HG02678 (cell line): Measurements from ENCODE around the gene PPARG.

Experiments
- ATAC-seq: cut with Tn5 transposase; IDR thresholded peaks from one replicate; pipeline ENCODE4 v1.9.1; 2021; ENCODE audit warnings: mild to moderate bottlenecking, moderate library complexity; ENCODE audit not compliant: unreplicated experiment

The PPARG gene

GRCh38 chr3:12342151-12342550, 53.3 kb downstream of the PPARG start:
- ATAC-seq = no peak

DNA sequence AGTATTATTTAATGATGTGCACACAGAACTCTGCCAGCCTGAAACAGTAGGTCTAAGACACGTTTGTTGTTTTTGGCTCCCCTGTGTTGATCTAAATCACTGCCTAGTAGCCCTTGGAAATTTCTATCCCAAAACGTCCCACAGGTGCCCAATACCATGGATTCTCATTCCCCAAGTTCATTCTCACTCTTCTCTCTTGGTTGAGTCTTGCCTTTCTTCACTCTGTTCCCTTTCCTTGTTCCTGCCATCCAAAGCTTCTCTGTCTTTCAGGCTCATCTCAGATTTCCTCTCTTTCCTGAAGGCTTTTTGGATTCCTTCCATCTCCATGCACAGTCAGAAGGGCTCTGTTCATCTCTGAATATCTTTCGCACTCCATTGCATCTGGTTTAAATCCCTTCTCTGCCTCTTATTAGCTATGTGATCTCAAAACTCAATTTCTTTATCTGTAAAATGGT, 54.2 kb downstream of the PPARG start:
- ATAC-seq = no peak

GRCh38 chr3:12345141-12345561, 56.3 kb downstream of the PPARG start:
- ATAC-seq = no peak

DNA sequence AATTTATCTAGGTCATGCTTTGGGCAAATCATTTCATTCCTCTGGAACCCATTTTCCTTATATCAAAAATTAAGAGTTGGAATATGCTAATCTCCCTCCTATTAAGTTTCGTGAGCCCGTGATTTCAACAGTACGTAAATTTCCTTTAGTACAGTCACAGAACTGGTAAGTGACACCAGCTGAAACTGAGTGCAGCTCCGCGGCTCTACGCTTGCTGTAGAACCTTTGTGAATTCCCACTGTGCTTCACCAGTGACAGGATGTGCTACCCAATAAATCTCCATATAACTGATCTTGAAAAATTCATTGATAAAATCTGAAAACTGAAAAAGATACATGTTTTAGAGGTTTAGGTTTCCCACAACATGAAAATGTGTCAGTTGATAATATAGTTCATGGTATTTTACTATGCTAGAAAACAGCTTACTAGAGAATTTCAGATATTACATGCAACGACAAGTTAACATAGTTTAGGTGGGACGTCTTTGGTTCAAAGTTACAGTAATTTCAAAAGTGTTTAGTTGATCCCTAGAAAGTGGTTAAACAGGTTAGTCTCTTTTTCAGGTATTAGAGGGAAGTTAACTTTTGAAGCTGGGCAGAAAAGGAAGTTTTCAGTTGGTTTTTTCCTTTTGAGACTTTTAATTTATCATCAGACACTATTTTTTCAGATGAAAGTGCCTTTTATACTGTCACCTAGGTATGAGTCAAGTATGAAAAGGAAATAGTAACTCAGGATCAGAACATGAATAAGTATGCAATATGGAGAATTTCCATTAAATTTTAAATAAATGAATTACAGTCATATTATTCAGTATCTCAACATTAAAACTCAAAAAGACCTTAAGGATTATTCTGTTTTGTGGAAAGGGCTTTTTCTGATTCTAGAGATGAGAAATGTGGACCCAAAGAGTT, 57.0 kb downstream of the PPARG start:
- ATAC-seq = no peak

DNA sequence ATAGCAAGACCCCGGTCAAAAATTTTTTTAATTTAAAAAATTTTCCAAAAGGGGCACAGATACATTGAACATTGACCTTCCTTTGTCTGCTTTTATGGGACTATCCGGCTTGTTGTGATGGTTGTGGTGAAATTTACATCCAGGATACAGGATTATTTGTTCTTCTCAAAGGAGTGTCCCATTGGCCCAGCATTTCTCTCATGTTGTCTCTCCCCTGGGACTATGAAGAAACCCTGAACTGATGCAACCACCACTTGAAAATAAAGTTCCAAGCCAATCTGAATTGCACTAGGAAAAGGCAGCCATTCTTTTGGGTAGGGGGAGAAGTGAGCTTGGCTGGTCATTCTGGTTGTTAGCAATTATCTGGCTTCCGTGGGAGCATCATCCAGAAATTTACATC, 58.4 kb downstream of the PPARG start:
- no peak for ATAC-seq

DNA sequence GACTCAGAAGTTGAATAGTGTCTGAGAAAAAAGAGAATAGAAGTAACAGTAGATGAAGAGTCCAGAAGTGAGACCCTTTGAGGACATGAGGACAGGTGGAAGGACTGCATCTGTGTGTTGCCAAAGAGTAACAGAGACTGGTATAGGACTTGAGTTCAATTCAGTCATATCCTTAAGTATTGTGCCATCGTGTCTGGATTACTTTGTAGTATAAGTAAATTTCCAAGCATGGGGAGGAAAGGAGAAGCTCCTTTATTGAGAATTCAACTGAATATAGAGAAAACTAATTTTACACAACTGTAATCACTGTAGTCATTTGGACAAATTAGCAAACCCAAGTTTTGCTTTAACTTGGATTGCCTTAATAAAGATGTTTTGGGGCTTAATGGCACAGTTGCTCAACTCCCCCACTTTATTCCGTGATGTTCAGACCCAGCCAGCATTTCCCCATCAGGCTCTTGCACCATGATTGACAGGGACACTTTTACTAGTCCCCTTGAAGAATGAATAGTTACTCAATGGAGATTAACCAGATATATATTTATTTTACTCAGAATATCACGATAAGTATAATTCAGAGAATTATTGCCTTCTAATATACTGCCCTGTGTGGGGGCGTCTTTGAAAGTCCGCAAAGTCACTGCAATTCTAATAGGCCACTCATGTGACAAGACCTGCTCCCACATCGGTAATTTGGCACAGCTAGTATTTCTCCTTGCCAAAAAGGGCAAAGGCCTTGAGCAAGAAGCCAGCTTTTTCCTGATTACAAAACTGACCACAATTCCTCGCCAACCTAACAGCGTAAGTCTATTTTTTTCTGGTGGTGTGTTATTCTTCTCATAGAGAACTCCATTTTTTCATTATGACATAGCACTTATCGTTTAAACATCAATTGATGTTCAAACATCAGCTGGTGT, 61.3 kb downstream of the PPARG start:
- no peak for ATAC-seq

DNA sequence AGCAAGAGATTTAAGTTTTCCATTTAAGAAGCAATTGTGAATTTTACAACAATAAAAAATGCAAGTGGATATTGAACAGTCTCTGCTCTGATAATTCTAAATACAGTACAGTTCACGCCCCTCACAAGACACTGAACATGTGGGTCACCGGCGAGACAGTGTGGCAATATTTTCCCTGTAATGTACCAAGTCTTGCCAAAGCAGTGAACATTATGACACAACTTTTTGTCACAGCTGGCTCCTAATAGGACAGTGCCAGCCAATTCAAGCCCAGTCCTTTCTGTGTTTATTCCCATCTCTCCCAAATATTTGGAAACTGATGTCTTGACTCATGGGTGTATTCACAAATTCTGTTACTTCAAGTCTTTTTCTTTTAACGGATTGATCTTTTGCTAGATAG, 62.3 kb downstream of the PPARG start:
- no peak for ATAC-seq

DNA sequence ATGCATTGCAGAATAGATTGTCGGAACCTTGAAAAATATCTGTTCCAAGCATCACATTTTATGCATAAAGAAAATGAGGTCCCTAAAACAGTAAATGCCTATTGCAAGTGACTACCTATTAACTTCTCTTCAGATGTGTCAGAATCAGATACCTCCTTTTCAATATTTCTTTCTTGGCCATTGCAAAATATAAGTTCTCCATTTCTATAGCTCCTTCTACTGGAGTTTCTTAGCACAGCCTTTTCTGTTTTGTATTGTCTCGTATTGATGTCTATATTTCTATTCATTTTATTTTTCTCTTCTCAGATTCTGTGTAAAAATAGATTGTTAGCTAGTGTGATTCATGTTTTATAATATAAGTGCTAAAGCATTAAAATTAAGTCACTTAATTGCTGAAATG, 63.4 kb downstream of the PPARG start:
- ATAC-seq = no peak

DNA sequence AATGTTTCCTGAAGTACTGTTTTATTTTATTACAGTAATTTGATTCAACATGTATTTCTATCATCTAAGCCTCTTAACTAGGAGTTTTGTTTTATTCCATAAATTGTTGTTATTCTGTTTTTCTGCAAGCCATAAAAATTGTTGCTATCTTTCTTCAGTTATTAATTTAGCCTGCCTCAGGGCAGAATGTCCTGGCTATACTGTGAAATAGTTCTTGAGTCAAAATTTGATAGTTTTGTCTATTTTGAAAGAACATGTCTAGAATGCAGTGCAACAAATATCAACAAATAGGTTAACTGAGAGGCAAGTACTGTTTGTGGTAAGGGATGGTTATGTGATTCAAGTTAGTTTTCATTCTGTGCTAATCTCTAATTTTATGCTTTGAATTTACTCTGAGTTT, 63.9 kb downstream of the PPARG start:
- no peak for ATAC-seq

DNA sequence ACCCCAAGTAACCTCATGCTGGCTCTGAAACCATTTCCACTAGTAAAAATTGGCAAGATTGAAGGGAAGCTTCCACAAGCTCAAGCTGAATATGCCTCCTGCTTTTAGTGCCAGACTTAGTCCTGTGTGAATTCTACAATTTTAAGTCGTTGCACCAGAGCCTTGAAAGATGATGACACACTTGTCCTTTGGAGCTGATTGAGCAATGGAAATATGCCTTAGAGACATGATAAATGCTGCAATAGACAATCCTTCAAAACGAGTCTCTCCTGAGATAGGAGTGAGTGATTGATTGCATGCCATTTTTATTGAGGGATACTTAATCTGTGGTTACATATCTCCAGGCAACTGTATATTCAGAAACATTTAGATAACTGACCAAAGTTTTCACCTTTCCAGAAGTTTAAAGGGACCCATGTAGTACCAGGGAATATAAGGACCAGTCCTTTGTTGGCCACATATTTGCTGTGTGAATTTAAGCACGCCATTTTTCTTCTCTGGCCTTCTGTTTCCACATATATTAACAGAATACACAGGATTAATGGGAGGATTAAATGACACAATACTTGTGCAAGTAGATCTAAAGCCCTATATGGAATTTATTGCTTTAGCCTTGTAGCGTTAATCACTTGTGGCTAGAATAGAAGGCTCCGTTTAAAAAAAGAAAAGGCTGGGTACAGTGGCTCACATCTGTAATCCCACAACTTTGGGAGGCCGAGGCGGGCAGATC, 65.1 kb downstream of the PPARG start:
- ATAC-seq = no peak

DNA sequence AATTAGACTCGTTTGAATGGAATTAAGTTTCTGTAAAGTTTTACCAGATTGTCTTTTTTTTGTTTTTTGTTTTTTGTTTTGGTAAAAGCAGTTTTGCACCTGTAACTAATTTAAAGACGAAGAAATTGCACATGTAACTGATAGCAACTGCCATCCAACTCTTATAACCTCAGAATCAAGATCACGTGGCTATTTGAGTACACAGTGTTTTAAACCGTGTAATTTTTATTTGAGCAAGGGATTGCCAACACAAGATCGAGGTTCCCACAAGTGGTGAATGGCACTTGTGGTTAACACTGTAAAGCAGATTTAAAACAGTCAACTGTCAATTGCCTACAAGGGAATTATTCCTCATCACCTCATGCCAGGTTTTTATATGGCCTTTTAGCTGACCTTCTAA, 67.3 kb downstream of the PPARG start:
- no peak for ATAC-seq

DNA sequence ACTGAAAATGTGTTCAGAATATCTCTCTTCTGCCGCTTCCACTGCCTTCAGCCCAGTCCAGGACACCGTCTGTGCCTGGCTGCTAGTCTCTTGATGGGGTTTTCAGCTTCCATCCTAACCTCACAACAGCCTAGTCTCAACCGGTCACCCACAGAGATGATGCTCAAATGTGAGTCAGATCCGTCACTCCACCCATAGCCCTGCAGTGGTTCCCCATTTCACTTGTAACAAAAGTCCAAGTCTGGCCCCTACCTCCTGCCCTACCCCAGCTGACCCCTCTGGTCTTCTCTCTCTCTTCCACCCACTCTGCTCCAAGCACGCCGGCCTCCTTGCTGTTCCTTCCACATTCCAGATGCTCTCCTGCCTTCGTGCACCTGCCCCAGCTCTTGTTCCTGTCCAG, 68.1 kb downstream of the PPARG start:
- no peak for ATAC-seq

DNA sequence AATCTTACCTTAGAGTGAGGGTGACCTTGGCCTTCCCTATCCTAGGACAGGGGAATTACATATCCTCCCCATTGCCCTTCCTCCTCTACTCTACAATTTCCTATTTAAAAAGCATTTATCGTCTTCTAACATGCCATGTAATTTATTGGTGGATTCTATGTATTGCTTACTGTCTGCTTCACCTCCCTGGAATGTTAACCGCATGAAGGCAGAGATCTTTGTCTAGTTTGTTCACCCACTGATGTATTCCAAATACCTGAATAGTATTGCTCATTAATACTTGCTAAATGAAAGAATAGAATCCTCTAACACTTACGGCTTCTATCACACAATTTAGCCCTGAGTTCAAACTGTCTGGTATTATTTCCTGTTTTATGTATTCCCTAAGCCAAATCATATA, 68.6 kb downstream of the PPARG start:
- no peak for ATAC-seq

- no peak for ATAC-seq
These were observed 74.7 kb downstream of the PPARG start for GRCh38 chr3:12363397-12364195.

GRCh38 chr3:12367346-12367745, 78.5 kb downstream of the PPARG start:
- ATAC-seq = no peak

GRCh38 chr3:12369029-12369428, 80.2 kb downstream of the PPARG start:
- ATAC-seq = no peak

GRCh38 chr3:12369598-12369997, 80.7 kb downstream of the PPARG start:
- ATAC-seq = no peak

GRCh38 chr3:12370758-12371157, 81.9 kb downstream of the PPARG start:
- no peak for ATAC-seq

DNA sequence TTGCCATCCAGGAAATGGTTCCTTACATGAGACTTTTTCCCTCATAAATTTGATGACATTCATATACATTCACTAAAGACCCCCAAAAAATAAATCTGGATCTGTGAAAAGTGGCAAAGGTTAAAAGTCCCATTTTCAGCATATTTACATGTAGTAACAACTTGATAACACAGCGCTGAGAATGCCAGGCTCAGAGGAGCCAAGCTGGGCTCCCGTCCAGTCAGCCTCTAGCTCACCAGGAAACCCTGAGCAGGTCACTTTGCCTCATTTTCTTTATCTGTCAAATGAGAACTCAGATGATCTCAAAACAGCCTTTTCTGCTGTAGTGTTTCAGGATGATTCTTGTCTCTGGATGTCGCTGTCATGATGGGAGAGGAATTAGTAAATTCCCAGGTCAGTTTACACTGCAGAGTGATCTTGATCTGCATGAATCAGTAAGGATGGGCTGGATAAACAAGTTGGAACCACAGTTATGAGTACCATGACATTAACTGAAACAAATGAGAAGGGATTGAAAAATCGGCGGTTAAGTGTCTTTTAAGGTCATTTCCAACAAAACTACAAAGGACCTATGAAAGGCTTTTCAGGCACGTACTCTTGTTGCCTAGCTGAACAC, 82.8 kb downstream of the PPARG start:
- ATAC-seq = no peak

GRCh38 chr3:12372741-12373280, 83.9 kb downstream of the PPARG start:
- ATAC-seq = no peak
